Liver (tissue), 3 donors: ENCODE measurements around the gene IRGQ.

Source experiments
- CTCF ChIP-seq: fragments of 150-350 bp; IDR thresholded peaks from 2 replicates; pipeline ENCODE4 v1.5.1; 2017; ENCODE audit warnings: improper control_type of control experiment, low read depth, low read length; ENCODE audit not compliant: missing input control
- EGR1 ChIP-seq, 2 donors: IDR thresholded peaks; 2 replicates each; pipeline ENCODE4 v1.6.1; 2016 to 2018; ENCODE audit warnings: antibody characterized with exemption in 2 of 2, low read depth in 2 of 2
- MAX ChIP-seq: IDR thresholded peaks from 2 replicates; pipeline ENCODE4 v1.6.1; 2016; ENCODE audit warnings: antibody characterized with exemption
- NR2F2 ChIP-seq: IDR thresholded peaks from 2 replicates; pipeline ENCODE4 v1.6.1; 2016; ENCODE audit warnings: antibody characterized with exemption
- RAD21 ChIP-seq, 2 donors: IDR thresholded peaks; 2 replicates each; pipeline ENCODE4 v1.6.1; 2016; ENCODE audit warnings: antibody characterized with exemption in 2 of 2, mild to moderate bottlenecking in 2 of 2
- YY1 ChIP-seq: IDR thresholded peaks from 2 replicates; pipeline ENCODE4 v1.6.1; 2016; ENCODE audit warnings: antibody characterized with exemption, mild to moderate bottlenecking
- TF ChIP-seq, protein P1 (sequence below): IDR thresholded peaks from 2 replicates; pipeline ENCODE4 v1.6.1; 2016; ENCODE audit warnings: antibody characterized with exemption
- donor health status: healthy.
- donor health status: healthy.

GRCh38 chr19:43552198-43552450 is 43.8 kb downstream of the IRGQ start:
- TF ChIP-seq CTCF (no peak), RAD21 (IDR thresholded peaks at IDR 0.05) (no peak), MAX (no peak), YY1 (no peak), EGR1 (IDR thresholded peaks at IDR 0.05; ENCODE audit: low read depth in 2 of 2) (no peak), NR2F2 (no peak)
- TF ChIP-seq, protein P1, sequence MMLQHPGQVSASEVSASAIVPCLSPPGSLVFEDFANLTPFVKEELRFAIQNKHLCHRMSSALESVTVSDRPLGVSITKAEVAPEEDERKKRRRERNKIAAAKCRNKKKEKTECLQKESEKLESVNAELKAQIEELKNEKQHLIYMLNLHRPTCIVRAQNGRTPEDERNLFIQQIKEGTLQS = no peak
